HG02885 (cell line): ENCODE data around the gene SLC35D3.
"Not testable (repeated sequence)": the region's sequence is repeated elsewhere in the genome, so short reads cannot be mapped to it uniquely, and the experiment has no call there.

ENCODE experiments used
- ATAC-seq: cut with Tn5 transposase; IDR thresholded peaks from one replicate; pipeline ENCODE4 v1.9.1; 2021; ENCODE audit warnings: mild to moderate bottlenecking; ENCODE audit not compliant: unreplicated experiment, poor library complexity

Gene SLC35D3

DNA sequence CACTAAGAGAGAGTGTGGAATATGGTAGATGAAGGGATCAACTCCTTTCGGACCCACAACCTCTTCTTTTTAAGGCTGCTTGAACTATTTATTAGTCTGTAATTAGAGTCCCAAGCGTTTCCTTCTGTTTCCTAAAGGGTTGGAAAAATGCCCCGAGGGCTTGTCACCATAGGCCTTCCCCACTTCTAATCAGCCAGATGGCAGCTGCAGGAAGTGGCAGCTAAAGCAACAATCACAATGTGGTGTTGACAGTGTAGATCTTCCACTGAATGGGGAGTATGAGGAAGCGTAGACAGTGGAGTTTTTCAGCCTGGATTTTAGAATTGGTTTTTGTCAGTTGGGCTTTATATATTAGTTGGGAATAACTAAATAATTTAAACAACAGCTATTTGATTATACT is 40.6 kb downstream of the SLC35D3 start:
- ATAC-seq: no peak

DNA sequence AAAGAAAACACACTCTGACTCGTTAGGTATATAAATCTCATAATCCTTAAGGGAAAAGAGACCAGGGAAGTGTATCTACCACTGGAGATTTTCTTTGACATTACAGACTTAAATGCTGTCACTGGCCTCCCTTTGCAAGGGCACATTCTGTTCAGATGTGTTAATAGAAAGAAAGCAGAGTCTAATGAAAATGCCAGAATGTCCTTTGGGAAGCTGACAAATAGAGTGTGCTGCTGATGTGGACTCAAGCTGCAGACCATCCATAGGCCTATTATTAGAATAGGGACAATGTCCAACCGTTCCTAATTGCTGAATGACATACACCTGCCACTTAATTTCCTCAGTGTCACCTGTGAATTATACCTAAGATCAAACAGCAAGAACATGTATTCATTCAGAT is 41.2 kb downstream of the SLC35D3 start:
- ATAC-seq: no peak

DNA sequence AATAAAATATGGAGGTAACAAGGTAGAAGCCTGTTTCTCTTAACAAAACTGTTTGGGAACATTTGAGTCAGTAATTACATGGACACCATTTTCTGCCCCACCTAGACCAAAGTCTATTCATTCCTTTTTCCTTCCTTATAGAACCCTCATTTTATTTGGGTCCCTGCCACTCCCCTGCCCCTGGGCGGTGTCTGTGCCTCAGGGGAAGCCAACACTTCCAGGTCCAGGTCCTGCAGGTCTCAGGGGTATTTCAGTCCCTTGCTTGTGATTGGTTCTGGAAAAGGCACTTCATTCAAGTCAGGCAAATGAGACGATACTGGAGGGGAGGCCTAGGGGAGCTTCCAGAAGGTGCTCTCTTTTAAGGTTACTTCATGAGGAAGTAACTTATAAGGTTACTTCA is 42.3 kb downstream of the SLC35D3 start:
- no peak for ATAC-seq

DNA sequence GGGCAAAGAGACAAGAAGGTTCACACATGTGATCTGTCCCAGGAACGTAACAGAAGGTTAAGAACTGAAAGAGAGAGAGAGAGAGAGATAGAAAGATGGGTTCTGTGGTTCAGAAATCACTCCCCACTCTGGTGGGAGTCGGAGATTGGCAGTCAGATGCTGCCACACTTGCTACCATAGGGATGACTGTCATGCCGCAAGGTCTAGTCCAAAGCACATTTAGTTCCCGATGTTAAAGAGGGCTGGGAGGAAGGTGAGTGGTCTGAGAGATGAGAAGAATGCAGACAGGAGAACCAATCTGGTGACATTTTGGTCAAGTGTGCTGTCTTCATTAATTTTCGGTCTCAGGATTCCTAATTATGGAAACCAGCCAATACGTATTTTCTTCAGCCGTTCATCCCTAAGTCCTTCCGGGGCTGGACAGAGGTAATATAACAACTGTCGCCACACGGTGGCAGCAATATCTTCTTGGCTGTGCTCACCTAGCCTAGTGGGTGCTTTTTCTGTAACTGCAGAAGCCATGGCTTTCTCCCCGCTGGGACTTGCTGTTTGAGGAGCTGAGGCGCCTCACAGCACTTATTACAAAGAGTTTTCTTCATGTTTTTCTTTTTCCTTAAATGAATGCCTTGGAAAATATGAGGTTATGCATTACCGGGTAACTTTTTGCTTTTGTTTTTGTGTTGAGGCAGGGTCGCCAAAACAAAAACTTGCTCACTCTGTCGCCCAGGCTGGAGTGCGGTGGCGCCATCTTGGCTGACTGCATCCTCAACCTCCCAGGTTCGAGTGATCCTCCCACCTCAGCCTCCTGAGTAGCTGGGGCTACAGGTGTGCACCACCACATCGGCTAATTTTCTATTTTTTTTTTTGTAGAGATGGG is 46.0 kb downstream of the SLC35D3 start:
- ATAC-seq: peak; percentile 93

DNA sequence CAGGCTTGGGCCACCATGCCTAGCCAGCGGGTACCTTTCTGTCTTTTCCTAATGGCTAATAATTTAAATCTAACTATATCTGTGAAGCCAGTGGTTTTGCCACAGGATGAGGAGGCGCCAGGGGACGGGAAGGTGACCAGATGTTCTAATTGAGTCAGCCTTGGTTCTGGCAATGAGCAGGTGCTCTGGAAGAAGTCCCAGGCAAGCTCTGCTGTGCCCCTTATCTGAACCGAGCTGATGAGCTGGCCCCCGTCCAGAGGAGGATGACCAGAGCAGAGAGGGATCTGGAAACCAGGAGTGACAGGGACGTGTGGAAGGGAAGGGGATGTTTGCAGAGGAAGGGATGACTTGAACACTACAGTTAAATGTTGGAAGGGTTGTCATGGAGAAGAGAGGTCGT is 46.7 kb downstream of the SLC35D3 start:
- ATAC-seq: no peak

DNA sequence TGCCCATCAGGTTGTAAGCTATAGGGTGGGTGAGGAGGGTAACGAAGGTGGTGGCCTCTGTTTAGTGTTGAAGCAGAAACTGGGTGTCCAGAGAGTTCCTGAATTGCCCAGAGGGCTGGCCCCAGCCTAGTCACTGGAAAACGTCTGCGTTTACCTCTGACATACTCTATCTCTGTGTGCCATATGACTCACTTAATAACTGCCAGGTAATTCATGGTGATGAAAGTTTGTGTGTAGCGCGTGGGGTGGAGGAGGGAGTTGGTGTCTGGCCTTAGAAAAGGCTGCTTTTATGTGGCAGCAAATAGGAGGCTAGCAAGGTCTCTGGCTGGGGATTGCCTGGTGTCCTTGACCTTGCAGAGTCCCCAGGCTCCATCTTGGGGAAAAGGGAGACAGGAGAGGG is 47.3 kb downstream of the SLC35D3 start:
- ATAC-seq: no peak

DNA sequence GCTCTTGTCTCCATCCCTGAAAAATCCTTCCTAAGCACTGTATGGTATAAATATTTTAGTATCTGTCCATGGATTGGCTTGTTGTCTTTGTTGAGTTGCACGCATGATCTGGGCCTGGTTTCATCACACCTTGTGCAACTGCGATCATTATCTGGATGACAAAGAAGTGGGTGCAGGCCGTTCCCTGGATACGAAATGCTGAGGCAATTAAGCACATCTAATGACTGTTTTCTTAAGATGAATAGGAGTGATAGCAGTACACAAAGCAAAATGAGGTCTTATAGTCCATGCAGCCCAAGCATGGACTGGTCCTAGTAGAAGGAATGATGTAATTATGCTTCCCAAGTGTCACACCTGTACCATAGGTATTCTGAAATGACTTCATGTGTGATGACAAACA is 47.8 kb downstream of the SLC35D3 start:
- no peak for ATAC-seq

DNA sequence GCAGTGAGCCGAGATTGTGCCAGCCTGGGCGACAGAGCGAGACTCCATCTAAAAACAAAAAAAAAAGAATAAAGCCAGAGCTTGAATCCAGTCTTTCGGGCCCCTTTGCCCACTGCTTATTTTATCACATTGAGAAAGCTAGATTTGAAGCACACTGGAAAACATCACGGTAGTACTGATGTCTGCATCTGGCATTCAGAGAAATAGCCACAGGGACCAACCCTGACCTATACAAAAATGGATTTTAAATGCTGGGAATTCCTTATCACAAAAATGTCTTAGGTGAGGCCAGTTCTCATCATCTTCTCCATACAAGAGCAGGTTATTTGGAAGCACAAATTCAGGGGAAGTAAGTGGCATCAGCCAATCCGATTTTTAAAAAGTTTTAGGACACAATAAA is 49.5 kb downstream of the SLC35D3 start:
- no peak for ATAC-seq

DNA sequence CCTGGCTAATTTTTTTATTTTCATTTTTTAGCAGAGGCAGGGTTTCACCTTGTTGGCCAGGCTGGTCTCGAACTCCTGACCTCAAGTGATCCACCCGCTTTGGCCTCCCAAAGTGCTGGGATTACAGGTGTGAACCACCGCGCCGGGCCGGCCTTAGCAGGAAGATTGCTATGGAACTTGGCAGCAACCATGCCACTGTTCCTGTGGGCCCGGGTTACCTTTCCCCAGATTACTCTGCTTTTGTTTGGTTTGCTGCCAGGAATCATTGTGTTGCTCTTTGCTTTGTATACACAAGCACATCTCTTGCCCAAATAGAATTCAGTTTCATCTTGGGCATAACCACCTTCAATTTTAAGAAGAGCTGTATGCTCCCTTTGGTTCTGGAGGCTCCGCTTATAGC is 51.7 kb downstream of the SLC35D3 start:
- not testable (repeated sequence) for ATAC-seq
